ENCODE measurements around the gene UBE3B.

The UBE3B gene

DNA sequence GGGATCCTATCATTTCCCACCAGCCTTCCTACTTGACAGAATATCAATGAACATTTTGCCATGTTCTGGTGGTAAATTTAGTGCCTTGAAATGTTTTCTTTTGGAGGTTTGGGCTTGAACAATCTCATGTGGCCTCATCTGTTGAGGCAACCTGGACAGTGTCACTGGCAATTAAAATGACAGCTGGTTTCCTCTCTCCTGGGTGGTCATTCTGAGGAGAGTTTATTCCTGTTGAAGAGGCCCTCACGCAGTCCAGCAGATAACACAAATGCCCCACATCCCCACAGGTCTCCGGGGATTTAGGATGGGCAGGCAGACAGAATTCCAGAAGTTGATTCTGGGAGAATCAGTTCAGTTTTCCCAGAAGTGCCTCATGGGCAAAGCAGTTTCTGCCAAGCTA is 54.0 kb downstream of the UBE3B start:
- DNase-seq (ENCODE audit: low spot score): no peak

DNA sequence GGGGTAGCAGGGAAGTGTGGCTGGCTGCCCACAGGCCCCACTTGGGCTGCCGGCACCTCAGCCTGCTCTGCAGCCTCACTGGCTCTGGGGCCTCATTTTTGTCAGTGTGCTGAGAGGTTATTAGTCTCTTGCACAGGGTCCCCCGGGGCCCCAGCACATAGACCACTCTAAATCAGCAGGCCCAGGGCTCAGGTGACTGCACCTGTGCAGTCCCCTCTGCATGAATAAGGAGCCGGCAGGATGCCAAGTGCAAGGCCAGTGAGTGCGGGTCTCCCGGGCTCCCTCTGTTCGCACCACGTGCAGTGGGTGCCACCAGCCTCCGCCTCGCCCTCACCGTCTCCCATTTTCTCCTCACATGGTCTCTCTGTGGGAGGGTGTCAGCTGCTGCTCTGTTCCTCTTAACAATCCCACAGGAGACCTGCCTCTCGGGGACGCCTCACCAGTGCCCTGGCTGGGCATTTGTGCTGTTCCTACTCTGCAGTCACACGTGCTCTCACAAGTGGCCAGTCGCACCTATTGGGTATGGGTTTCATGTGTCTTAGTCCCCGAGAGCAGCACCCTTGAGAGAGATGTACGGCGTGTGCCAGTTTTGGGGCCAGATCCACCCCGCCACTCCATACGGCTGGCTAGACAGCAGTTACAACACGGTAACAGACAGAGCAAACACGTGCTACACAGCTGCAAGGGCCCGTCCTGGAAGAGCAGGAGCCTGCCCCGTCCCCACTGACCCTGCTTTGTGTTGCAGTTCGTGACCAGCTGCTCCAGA is 55.5 kb downstream of the UBE3B start:
- DNase-seq (ENCODE audit: low spot score): no peak

DNA sequence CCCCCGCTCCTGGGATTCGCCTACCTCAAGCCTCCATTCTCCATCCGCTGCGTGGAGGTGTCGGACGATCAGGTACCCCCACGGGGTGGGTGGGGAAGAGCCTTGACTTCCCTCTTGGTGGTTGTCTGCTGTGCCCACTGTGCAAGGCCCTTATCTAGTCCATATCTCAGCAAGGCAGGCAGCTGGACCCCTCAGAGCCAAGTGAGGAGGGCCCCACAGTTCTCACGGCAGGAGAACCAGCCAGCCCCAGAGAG is 56.0 kb downstream of the UBE3B start:
- DNase-seq (ENCODE audit: low spot score): no peak

DNA sequence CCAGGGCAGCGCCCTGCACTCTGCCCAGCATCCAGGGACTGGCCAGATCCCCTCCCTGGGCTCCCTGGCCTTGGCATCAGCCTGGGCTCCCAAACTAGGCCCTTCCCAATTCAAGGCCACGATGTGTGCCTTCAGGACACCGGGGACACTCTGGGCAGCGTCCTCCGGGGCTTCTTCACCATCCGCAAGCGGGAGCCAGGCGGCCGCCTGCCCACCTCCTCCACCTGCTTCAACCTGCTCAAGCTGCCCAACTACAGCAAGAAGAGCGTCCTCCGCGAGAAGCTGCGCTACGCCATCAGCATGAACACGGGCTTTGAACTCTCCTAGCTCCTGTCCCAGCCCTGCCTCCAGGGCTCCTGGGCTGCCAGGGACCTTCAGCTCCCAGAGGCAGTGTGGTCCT is 57.0 kb downstream of the UBE3B start:
- DNase-seq (ENCODE audit: low spot score): no peak

DNA sequence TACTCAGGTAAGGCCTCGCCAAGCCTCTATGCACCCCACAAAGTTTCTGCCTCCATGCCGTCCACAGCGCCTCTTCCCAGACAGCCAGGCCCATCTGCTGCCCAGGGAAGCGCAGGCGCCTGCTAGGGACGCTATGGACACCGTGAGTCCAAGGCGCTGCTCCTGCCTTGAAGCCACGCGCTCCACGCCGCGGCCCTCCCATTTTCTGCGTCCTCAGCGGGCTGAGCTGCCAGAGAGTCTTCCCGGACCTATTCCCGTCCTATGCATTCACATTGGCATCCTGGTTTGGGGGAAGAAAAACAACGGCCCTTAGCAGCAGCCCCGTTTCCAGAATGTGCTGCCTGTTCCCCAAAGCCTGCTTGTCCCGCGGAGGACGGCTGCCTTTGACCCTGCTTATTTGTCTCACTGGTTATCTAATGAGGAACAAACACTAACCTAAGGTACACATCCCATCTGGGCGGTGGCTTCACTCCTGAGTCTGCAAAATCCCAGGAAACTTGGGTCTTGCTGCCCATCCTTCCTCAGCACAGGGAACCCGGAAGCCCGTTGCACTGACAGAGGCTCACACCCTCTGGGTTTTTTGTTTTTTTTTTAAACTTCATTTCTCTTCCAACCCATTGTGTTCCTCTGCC is 57.9 kb downstream of the UBE3B start:
- no peak for DNase-seq (ENCODE audit: low spot score)

DNA sequence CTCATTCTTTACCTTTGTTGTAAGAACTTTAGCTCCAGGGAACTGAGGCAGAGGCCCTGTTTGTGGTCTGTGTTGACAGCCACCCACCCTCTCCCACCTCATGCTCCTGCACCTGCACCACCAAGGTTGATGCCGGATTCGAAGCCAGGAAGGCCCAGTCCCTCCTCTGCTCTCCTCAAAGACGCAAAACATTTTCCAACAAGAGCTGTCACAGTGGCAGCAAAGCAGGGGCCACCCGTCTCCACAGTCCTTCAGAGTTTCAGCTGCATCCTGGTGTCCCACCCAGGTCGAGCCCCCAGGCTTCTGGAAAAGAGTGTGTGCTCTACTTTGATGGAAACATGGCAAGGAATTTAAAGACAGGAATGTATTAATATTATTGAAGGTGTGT is 58.4 kb downstream of the UBE3B start:
- DNase-seq (ENCODE audit: low spot score): no peak

DNA sequence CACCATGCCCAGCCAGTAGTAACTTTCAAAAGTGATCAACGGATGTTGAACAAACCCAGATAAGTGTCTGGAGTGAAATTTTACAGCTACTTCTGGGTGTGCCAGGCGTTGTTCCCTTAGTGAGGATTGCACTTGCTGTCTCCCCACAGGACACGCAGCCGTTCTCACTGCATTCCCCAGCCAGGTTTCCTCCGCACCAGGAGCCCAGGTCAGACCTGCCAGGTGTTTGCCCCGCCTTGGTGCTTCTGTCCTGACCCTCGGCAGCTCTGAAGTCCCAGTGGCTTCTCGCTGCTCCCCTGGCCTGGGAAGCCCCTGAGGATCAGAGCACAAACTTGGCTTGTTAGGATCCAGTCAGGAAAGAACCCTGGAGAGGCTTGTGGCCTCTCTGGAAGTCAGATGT is 59.7 kb downstream of the UBE3B start:
- no peak for DNase-seq (ENCODE audit: low spot score)

DNA sequence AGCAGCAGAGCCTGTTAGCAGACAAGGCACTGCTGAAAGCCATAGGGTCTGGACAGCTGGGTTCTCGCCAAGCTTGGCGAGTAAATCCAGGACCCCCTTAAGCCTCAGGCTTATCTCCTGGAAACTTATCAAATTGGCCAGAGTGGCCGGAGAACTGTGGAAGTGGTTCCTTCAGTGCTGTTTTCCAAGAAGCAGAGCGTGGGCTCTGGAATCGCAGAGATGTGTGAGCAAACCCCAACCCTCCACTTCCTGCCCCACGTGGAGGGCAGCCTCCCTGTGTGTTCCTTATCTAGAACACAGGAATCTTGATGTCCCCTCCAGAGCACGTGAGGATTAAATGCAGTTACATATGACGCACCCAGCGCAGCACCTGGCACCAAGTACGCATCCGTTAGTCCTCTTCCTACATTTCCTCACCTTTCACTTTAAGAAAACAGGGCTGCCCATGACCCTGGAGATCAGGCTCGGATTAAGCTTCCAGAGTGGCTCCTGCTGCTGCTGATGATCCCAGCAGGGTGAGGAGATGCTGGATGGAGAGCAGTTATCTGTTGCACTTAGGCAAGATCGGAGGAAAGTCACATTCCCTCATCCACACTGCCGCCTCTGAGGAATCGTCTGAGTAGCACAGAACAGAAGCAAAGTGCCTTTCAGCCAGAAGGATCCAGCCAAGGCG is 60.9 kb downstream of the UBE3B start:
- DNase-seq (ENCODE audit: low spot score): no peak

DNA sequence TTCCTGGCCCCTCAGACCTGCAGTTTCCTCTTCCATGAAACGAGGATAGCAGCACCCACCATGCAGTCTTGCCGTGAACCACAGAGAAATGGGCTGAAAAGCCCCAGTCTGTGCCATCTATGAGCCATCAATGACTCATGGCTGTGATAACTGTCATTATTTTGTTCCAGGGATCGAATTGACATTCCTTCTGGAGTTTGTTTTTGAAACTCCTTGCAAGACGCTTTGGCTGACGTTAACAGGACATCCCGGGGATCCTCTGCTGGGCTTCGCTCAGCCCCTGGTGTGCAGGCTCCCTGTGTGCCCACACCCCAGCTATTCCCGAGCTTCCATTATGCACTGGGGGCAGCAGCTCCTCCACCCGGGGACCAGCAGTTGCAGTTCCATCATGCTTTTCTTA is 62.1 kb downstream of the UBE3B start:
- no peak for DNase-seq (ENCODE audit: low spot score)

DNA sequence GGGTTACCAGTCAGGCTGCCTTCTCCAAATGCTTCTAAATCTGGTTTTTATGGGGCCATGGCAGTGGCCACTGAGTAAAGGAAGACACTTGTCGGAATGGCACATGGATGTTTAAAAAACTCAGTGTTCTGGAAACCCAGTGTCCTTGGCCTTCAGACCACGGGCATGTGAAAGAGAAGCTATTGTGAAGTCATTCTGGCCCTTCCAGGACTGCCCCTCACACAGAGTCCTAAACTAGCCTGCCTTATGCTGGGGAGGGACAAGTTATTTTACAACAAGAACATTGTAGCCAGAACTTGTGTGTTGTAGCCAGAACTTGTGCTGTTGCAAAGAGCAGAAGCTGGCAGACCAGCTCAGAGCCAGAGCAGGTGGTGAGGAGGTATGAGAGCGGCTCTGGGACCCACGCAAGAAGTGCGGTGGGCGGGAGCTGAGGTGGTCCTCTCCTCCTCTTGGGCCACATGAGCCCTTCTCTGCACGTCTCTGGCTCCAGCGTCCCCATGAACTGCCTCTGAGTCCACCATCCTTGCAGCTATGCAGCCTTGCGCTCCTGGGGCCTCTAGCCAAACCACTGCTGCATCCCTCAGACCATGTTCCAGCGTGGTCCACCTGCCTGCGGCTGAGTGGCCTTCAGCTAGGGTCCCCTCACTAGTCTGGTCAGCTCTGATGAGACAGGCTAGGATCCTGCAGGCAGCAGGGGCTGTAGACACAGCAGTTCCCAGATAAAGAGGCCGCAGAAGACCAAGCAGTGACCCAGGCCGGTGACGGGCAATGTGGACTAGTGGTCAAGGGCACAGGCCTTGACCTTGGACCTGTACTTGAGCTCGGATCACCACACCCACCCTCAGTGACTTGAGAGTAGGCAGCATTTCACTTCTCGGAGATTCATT is 63.3 kb downstream of the UBE3B start:
- no peak for DNase-seq (ENCODE audit: low spot score)

DNA sequence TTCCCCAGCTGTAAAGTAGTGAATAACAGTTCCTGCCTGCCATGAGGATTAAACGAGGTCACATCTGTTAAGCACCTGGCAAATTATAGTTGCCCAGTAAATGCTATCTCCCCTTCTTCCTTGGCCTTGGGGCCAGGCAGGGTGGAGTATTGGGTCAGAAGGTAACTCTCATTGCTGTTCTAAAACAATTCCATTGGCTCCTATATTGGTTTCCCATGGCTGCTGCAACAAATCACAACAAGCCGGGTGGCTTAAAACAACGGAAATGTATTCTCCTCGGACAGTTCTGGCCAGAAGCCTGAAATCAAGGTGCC is 63.9 kb downstream of the UBE3B start:
- DNase-seq (ENCODE audit: low spot score): no peak

DNA sequence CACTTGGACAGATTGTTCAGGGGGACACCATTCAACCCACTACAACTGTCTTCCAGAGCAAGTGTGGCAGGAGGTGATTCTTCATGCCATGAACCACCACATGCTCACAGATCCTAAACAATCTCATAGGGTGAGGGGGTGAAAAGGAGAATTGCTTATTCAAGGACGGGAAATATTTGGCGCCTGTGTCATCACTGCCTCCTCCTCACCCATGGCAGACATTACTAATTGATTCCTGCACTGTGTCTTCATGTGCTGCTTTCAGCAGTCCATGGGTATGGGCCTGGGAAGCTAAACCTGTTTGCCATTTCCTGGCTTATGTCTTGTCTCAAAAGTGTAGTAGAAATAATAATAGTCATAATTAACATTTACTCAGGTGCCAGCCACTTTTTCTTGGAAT is 64.6 kb downstream of the UBE3B start:
- DNase-seq (ENCODE audit: low spot score): no peak

DNA sequence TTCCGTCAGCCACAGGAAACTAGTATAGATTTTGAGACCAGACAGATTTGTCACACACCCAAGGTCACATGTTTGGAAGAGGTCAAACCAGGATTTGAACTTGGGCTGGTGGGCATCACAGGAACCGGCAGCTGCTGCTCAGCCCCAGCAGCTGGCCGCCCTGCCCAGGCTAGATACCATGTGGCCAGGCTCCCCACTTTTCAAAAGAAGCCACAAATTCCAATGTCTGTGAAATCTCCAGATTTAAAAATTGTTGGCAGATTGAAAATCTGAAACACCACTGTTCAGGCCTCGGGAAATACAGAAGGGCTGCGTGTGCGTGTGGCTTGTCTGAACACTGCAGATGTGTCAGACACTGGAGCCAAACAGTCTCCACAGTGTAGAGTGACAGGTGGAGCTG is 65.4 kb downstream of the UBE3B start:
- no peak for DNase-seq (ENCODE audit: low spot score)

DNA sequence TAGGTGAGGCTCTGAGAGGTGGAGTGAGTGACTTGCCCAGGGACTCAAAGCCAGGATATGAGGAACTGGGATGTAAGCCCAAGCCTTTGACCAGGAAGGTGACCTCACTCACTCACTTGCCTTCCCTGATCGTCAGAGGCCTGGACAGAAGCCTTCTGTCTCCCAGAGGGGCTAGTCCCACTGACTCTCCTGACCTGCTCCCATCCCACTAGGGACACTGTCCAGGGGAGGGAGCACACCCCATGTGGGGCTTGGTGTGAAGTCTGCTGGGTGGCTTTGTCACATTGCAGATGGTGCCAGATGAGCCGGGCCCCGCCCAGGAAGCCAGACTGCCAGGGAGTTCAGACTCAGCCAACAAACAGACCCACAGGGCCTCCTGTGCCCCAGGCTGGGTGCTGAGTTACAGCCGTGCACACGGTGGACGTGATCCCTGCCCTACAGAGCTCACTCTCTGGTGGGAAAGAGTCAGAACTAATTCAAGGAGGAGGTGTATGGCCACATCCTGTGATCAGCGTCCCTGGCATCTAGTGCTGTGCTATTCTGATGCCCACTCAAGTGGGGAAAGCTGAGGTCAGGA is 67.6 kb downstream of the UBE3B start:
- DNase-seq (ENCODE audit: low spot score): no peak

DNA sequence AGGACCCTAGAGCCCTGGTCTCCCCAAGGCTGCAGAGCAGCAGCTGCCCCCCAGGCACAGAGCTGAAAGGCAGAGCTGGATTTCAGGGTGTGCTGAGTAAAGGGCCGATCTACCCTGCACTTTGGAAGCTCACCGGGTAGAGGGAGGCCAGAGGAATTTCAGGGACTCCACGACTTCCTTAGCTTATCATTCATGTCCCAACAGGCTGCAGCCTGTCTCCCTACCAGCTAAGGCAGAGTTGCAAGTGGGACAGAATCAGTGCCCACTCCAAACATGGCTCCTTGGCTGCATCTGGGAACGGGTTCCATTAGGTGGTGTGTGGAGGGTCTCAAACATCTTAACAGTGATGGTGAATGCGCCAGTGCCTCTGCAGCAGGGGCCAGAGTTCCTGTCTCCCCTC is 68.4 kb downstream of the UBE3B start:
- DNase-seq (ENCODE audit: low spot score): no peak

DNA sequence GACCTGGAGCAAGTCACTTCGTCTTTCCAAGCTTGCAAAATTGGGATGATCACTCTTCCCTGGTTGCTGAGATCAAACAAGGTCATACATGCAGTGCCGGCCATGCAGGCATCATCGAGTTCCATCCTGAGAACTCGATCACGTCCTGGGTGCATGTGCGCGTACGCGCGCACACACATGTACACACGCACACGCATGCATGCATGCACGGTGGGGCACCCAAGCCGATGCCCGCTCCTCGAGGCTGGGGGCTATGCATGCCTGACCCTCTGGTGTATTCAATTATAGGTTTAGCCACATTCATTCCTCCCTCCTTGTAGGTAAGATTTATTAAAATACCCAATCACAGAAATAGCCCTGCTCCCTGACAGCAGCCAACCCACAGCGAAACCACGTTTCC is 69.9 kb downstream of the UBE3B start:
- no peak for DNase-seq (ENCODE audit: low spot score)

DNA sequence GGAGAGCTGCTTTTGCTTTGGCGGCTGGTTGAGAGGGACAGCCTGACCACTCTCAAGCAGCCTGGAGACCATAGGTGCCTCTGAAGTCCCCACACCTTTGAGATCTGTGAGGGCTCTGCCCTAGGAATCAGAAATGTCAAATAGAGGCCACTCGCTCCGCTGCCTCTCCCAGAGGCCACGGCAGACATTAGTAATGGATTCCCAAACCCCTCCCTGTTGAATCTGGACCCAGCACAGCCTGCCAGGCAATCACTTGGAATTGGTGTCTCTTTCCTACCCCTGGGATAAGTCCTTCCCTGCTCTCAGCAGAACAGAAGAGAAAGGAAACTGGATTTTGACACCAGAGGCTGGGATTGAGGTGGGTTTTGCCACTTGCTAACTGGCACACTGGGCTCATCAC is 70.8 kb downstream of the UBE3B start:
- no peak for DNase-seq (ENCODE audit: low spot score)

DNA sequence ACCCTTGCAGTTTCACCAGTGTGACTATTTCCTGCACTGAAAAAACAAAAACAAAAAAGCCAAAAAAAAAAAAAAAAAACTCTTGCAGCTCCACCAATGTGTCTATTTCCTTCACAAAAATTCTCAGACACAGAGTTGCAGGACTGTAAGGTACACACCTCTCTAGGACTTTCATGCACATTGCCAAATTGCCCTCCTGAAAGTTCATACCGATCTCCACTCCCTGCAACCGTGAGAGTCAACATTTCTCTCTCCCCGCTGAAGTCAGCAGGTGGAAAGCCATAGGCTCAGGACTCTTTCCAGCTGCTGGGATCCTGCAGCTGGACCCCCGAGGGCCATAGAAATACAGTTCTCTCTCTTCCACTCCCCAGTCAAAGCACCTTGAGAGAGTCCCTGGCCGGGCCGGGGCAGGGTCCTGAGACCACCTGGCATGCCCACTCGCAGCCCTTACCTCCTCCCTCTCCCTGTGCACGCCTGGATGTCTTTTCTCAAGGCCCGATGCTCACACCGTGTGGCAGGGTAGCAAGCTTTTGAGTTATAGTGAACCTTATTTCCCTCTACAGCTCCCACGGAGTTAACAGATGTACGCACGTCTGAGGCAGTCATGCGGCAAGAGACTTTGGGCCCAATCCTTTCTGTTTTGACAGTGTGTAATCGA is 72.3 kb downstream of the UBE3B start:
- no peak for DNase-seq (ENCODE audit: low spot score)

DNA sequence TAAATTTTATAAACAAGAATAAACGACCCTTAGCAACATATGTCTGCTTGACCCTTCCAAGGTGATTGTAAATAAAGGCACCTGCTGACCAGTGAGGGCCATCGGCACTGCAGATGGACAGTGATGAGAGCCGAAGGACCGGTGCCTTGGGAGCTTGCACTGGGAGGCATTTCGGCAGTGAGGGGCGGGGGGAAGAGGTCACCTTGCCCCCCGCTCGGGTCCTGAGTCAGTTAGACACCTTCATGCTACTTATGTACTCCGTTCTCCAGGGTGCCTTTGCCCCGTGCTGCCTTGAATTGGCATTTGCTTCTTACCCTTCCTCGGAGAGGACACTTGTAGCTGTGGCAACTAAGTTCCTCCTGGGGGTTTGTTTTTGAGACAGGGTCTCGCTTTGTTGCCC is 72.8 kb downstream of the UBE3B start:
- no peak for DNase-seq (ENCODE audit: low spot score)

DNA sequence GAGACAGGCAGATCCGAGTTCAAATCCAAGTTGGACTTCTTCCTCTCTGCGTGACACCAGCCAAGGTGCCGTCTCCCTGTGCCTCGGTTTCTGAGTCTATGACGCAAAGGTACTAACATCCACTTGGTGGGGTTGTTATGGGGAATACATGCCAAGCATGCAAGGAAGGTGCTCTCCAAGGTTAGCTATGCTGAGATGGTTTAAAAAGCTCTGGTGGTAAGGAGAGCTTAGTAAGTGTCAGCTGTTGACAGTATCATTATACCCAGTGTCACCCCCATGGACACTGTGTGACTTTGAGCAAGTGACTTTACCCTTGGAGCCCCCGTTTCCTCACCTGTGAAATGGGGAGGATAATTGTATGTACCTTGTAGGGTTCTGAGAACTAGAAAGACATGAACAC is 73.7 kb downstream of the UBE3B start:
- DNase-seq (ENCODE audit: low spot score): no peak

DNA sequence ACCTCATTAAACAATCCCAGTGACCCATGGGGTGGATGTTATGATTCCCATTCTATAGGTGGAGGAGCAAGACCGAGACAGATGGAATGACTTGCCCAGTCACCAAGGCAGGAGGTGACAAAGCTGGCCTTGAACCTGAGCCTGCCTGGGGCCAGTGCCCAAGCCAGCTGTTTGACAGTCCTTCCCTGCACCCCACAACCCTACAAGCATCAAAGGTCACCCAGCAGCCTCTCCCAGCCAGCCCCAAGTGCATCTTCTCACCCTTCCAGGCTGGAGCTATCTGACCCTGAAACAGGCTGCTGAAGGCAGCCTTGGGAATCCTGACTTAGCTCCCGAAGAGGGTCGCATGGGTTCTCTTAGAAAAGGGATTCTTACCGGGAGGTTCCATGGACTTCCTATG is 75.5 kb downstream of the UBE3B start:
- DNase-seq (ENCODE audit: low spot score): no peak

DNA sequence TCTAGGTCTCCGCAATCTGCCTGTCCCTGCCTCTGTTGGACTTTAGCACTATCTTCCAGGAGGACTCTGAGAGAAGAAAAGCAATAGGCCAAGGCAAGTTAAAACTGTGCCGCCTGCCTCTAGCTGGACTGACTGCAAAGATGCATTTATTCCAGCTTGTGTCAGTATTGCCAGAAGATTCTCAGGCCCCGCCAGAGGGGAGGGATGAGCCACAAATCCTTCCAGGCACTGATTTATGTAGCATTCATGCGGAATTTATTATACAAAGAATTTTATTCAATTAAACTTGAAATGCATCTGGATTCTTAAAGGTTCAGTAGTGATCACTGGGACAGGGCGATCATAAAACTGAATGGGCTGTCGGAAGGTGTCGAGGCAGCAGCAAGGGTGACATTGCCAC is 76.0 kb downstream of the UBE3B start:
- DNase-seq (ENCODE audit: low spot score): no peak
